Type B pancreatic cell (in vitro differentiated cells): Measurements from ENCODE around the gene RASEF. TPM values are rescaled to one million over a fixed set of nuclear protein-coding genes. Genes with fewer than 3 reads are reported as not detected.

Experiments used
- DNase-seq: peaks from one replicate; pipeline ENCODE4 v3.0.0; 2021; ENCODE audit warnings: mixed read lengths; ENCODE audit not compliant: unreplicated experiment; ENCODE audit errors: extremely low spot score
- H3K27ac Mint-ChIP-seq: 2 replicates; pipeline ENCODE4 v1.8.0; 2021; ENCODE audit warnings: mild to moderate bottlenecking, mixed read lengths
- H3K27me3 Mint-ChIP-seq: 2 replicates; pipeline ENCODE4 v1.8.0; 2021; ENCODE audit warnings: mixed read lengths
- H3K36me3 Mint-ChIP-seq: 2 replicates; pipeline ENCODE4 v1.8.0; 2021; ENCODE audit warnings: mixed read lengths
- H3K4me1 Mint-ChIP-seq: one replicate; pipeline ENCODE4 v1.8.0; 2021; ENCODE audit warnings: mixed read lengths; ENCODE audit not compliant: unreplicated experiment
- H3K4me3 Mint-ChIP-seq: 2 replicates; pipeline ENCODE4 v1.8.0; 2021; ENCODE audit warnings: mild to moderate bottlenecking, mixed read lengths
- H3K9me3 Mint-ChIP-seq: 2 replicates; pipeline ENCODE4 v1.8.0; 2021; ENCODE audit warnings: mixed read lengths
- total RNA-seq: library from RNA; stranded (reverse); gene quantifications from 2 replicates; pipeline ENCODE4 v1.2.1, GENCODE V29; 2021; ENCODE audit warnings: low replicate concordance
- TF ChIP-seq, protein P1 (sequence below): fragments of 200-600 bp; sonication (generic); conservative IDR thresholded peaks from 2 replicates; pipeline ENCODE4 v1.5.0; 2021; ENCODE audit warnings: antibody characterized with exemption, mild to moderate bottlenecking

The RASEF gene
- total RNA-seq, 1 donor from 2014 or later, result 10.0 TPM

DNA sequence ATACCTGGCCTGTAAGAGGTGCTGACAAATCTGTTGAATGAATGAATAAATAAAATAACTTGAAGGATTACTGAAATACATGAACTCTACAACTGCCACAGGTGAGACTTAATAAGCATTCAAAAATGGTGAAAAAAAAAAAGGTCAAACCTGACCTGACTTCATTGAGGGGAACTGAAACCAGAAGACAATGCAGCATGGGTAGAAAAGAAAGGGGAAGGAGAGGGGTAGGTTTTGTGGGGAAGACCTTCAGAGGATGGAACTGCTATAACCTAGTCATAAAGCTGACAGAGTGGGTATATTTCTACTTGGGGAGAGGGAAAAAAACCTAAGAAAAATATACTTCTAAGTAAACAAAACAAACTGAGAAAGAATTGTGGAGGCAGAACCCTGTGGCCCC lies 56.6 kb downstream of the RASEF start:
- H3K4me3 Mint-ChIP-seq, result no peak overlapping the region
- H3K9me3 Mint-ChIP-seq, result no peaks in the 10 kb centered on the region
- H3K4me1 Mint-ChIP-seq, result no peaks in the 10 kb centered on the region
- no peaks in the 10 kb centered on the region for H3K27me3 Mint-ChIP-seq
- H3K36me3 Mint-ChIP-seq, result peaks cover 6% of the 10 kb centered on the region
- no peak overlapping the region for H3K27ac Mint-ChIP-seq
- DNase-seq, result no peak
- TF ChIP-seq, protein P1, sequence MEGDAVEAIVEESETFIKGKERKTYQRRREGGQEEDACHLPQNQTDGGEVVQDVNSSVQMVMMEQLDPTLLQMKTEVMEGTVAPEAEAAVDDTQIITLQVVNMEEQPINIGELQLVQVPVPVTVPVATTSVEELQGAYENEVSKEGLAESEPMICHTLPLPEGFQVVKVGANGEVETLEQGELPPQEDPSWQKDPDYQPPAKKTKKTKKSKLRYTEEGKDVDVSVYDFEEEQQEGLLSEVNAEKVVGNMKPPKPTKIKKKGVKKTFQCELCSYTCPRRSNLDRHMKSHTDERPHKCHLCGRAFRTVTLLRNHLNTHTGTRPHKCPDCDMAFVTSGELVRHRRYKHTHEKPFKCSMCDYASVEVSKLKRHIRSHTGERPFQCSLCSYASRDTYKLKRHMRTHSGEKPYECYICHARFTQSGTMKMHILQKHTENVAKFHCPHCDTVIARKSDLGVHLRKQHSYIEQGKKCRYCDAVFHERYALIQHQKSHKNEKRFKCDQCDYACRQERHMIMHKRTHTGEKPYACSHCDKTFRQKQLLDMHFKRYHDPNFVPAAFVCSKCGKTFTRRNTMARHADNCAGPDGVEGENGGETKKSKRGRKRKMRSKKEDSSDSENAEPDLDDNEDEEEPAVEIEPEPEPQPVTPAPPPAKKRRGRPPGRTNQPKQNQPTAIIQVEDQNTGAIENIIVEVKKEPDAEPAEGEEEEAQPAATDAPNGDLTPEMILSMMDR, result no peak

DNA sequence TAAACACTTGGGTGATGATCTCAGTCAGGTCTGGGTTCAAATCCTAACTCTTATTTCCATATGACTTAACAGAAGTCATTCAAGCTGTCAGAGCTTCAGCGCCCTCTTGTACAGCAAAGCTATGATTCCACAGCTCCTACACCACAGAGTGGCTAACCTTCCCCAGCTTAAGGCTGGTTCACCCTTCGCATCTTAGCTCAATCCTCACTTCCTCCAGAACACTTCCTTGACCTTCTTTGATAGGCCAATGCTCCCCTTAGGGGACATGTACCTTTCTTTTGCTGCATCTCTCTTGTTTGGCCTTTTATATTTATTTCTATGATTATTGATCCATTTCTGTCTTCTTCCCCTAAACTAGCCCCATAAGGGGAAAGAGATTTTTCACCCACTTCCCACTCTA lies 57.0 kb downstream of the RASEF start:
- Mint-ChIP-seq H3K27ac (no peak overlapping the region), H3K4me3 (no peak overlapping the region), H3K27me3 (no peaks in the 10 kb centered on the region), H3K4me1 (no peaks in the 10 kb centered on the region), H3K36me3 (peaks cover 6% of the 10 kb centered on the region), H3K9me3 (no peaks in the 10 kb centered on the region)
- DNase-seq, result no peak
- TF ChIP-seq, protein P1, result no peak

DNA sequence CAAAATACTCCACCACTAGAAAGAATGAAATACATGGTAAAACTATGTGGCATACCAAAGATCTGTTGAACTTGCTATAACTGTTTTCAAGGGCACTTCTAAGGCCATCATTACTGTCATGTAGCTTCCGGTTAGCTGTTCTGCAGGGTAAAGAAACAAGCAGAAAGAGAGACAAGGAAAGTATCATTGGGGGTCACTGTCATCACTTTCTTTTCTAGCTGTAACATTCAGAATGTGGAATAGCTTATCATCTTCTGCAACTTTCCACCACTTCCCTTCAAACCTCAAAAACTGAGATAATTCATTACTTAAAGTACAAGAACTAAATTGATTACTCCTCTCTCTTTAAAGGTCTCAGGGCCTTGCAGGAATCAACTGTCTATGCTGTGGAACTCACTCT lies 57.6 kb downstream of the RASEF start:
- H3K27me3 Mint-ChIP-seq, result no peaks in the 10 kb centered on the region
- TF ChIP-seq, protein P1, result no peak
- peaks cover 6% of the 10 kb centered on the region for H3K36me3 Mint-ChIP-seq
- H3K4me1 Mint-ChIP-seq, result no peaks in the 10 kb centered on the region
- no peak overlapping the region for H3K27ac Mint-ChIP-seq
- no peak overlapping the region for H3K4me3 Mint-ChIP-seq
- no peaks in the 10 kb centered on the region for H3K9me3 Mint-ChIP-seq
- DNase-seq, result no peak

DNA sequence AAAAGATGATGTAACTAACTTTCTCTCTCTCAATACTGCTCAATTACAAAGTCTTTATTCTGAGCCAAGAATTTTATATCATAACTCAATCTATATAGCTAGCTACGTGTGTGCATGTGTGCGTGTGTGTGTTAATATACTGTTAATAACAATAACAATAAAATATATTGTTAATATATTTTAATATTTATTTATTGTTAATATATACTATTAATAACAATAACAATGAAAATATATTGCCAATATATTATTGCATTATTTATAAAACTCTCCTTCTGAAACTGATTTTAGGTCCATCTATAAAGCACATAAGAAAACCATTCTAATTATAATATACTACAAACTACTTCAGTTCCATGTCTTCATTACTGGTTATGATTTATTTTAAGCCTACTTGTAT lies 60.6 kb downstream of the RASEF start:
- no peaks in the 10 kb centered on the region for H3K4me1 Mint-ChIP-seq
- no peak for DNase-seq
- no peaks in the 10 kb centered on the region for H3K9me3 Mint-ChIP-seq
- H3K36me3 Mint-ChIP-seq, result peaks cover 4% of the 10 kb centered on the region
- TF ChIP-seq, protein P1, result no peak
- no peak overlapping the region for H3K4me3 Mint-ChIP-seq
- no peaks in the 10 kb centered on the region for H3K27me3 Mint-ChIP-seq
- H3K27ac Mint-ChIP-seq, result no peak overlapping the region

DNA sequence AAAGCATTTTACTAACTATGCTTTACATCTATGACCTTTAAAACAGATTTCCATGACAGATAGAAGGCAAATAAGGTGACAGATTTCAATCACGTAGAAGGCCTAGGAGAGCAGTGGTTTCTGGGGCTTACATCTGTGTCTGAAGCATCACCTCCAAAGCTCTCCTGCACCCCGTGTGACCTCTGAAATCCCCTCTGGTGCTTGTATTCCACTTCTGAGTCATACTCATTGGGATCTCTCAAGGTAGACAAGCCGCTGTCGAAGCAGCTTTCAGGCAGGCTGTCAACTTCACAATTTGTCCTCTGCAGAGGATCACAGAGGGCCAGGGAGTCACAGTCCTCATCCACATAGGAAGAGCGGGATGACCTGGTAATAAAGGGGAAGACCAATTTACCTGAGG lies 62.2 kb downstream of the RASEF start:
- Mint-ChIP-seq H3K9me3 (no peaks in the 10 kb centered on the region), H3K4me1 (no peaks in the 10 kb centered on the region), H3K27ac (no peak overlapping the region), H3K36me3 (peaks cover 10% of the 10 kb centered on the region), H3K27me3 (no peaks in the 10 kb centered on the region), H3K4me3 (no peak overlapping the region)
- DNase-seq, result no peak
- TF ChIP-seq, protein P1, result no peak

DNA sequence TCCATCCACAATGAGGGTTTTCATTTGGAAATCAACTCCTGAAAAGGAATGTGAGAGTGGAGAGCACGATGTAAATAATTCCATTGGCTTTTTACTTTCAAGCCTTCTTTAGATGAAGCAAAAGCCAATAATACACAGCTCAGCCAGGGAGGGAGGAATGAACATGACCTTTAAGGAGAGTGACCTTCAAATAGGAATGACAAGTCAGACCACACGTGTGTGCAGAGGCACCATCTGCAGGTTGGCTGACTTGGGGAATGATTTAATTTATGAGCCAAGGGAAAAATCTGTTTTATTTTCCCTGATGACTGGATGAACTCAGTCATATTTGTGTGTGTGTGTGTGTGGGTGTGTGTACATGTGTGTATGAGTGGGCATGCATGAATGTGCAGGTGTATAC lies 64.5 kb downstream of the RASEF start:
- DNase-seq, result no peak
- Mint-ChIP-seq H3K4me3 (no peak overlapping the region), H3K9me3 (no peaks in the 10 kb centered on the region), H3K4me1 (no peaks in the 10 kb centered on the region), H3K27ac (no peak overlapping the region), H3K27me3 (no peaks in the 10 kb centered on the region), H3K36me3 (peaks cover 10% of the 10 kb centered on the region)
- TF ChIP-seq, protein P1, result no peak
